GM18907 (cell line): ENCODE results near the gene NEDD9.

Experiments used
- ATAC-seq: cut with Tn5 transposase; IDR thresholded peaks from one replicate; pipeline ENCODE4 v1.9.1; 2021; ENCODE audit warnings: mild to moderate bottlenecking, moderate library complexity; ENCODE audit not compliant: unreplicated experiment

NEDD9 gene

DNA sequence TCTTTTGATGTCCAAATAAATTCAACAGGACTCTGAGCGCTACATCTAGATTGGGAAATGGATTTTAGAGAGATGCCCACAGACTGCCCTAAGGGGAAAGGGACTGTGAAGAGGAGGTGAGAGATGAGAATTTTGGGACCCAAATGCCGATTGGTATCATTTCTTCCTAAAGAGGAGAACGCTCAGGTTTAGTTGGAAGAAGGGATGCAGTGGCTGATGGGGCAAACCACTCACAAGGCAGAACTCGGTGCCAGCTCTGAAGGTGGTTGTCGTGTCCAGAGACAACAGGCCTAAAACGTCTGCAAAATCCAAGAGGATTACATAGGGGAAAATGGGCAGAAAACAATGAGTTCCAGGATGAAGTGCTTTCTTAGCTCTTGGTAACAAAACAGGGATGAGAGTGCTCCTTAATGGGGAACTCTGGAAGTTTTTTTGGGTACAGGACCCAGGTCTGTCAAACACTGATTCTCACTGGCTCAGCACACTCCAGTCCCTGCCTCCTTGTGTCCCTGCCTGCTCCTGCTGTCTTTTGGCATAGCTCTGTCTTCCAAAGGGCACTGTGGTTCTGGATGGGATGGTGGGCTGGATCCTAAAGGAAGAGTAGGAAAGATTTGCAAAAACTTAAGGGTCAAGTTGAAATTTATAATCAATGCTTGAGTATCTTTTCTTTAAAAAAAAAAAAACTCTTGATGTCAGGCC lies 29.0 kb downstream of the NEDD9 start:
- ATAC-seq = no peak

DNA sequence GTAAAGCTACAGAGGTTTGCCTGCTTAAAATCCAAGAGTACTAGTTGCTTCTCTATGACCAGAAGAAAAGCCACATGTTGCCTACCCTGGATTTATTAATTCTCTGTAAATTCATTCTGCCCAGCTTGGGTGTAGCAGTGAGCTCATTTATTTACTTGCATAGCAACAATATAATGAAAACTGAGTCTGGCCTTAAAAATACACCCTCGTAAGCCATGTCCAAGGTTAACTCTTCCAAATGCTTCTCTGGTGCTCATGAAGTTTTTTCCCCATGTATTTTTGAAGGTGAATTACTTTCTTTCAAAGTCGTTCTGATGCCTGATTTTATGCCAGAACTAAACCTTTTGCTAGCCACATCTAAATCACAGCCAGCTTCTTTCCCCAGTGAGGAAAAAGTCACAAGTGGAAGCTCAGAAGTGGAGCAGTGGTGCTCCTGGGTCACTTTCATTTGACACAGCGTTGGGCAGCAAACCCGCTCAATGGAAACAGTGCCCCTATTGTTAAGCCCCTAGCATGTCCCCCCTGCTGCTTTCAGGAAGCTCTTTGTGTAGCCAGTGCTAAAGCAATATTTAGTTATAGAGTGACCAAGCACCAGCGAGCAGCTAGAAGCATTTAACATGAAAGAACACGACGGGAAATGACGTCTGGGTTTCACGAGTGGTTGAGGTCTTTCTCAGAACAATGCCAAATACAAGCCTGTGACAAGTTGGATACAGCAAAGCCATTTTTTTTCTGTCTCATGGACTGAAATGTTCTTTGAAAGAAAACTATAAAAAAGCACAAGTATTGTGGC lies 29.8 kb downstream of the NEDD9 start:
- ATAC-seq = no peak

DNA sequence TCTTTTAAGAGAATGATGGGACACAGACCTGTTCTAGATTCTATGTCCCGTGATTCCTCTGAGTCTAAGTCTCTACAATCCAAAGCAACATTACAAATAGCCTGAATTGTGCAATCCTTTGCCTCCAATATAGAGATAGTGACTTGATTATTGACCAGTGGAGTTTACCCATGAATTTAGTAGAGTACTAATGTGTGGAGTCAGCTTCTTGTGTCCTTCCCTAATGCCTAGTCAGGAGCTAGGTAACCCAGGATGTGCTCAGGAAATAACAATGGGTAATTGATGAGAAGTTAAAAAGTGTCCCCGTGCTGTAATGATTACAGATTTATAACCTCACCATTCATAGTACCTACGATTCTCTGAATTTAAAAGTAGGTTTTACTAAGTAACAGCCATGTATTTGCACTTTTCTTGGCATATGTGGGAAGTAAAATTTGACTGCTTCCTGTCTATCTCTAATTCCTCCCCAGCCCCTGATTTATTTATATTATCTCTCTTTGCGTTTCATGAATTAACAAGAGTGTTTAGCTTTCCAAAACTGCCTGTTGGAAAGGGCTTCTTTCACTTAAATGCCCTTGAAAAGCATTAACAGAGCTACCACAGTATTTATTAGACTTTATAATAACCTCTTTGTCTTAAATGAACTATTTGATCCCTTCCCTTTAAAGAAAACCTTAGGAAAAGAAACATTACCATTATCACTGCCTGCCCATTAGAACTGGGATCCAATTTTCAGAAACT lies 30.5 kb downstream of the NEDD9 start:
- no peak for ATAC-seq

DNA sequence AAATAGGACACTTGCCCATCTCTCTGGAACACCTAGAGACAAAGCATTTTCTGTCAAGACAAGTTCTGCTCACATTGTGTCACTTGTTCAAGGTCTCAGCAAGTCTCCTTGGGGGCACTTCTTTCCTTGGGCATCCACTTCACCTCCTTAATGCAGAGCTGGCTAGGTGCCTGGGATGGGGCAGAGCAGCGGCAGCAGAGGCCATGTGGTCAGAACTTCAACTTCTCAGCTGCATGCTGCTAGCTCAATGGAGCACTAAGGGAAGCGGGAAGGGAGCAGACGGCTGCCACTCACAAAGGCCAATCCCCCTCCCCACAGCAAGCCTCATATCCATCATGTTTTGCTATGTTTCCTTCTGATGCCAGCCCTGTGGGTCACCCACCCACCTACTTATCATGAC lies 31.5 kb downstream of the NEDD9 start:
- ATAC-seq = no peak

DNA sequence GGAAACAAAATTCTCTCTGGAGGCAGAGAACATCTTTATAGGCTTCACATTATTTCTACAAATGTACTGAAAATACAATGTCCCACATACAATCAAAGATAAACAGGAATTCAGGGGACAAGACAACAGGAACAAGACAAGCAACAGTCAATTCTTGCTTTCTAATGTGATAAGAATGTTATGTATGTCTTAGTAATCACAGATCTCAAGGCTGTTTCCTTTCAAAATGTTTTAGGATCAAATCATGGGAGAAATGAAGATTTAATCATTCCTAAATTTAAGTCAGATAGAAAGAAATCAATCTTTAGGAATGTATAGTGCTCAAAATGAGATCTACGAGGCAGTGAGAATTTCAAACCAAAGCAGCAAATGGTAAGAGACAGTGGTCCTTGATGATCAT lies 32.1 kb downstream of the NEDD9 start:
- no peak for ATAC-seq

DNA sequence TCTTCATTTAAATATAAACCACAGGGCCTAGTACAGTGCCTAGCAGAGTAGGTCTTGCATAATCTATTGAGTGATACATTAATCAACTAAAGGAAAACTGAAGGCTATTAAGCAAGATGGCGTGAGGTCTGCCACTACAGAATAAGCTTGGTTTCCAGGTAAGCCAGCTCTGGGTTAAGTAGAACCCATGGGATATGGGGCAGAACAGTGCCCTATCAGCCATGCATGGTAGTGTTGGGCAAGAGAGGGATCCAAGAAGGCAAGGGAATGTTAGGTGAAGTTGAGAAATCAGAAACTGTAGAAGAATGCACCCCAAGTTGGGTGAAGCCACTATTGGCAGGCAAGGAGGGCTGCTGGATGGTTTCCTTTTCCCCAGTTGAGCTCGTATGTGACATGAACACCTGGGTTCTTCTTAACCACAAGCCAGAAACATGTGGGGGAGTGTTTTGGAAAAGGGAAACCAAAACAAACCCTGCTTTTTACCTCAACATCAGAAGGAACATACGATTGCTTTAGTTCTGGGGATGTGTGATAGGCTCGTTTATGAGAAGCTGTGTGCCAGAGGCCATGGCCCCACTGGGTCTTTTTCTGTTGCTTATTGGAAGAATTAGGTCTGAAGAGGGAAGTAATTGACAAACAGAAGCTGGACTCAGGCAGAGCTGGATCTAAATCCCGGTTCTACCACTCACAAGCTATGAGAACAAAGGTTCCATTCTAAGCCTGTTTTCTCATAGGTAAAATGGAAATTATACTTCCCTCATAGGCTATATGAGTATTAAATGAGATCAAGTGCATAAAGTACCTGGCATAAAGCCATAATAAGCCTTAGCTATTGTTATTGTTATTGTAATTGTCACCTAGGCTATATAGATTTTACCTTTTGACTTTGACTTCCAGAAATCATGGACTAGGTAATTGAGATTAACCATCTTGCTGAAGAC lies 33.5 kb downstream of the NEDD9 start:
- no peak for ATAC-seq

DNA sequence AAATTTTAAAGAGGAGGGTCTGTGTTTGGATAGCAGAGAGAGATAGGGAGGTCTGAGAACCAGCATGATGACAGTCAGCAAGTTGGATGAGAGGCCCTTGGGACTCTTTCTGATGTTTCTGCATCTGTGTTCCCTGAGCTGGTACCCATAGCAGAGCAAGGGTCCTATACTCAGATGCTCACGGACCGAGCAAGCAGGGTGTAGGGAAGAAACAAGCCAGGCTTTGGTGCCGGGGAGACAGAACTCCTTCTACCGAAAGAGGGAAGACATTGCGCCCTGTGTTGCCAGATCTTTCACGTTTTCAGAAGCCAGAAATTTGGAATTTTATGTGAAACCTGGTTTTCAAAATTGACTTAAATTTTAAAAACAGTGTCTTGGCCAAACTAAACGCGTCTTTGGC lies 34.6 kb downstream of the NEDD9 start:
- ATAC-seq = no peak

DNA sequence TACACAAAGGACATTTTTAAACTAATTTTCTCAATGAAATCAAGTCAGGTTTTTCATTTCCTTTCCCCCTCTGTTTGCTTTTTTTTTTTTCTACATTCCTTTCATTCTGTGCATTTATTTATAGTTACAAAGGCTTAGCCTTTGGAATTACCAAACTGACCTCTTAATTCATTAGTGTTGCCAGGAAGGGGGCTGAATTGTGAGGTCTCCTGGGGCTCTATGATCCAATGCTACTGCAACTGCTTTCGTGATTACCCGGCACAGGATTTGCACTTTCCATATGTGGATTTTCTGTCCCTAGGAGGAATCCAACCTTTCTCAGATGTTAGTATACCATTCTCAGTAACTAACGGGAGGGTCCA lies 35.3 kb downstream of the NEDD9 start:
- no peak for ATAC-seq

DNA sequence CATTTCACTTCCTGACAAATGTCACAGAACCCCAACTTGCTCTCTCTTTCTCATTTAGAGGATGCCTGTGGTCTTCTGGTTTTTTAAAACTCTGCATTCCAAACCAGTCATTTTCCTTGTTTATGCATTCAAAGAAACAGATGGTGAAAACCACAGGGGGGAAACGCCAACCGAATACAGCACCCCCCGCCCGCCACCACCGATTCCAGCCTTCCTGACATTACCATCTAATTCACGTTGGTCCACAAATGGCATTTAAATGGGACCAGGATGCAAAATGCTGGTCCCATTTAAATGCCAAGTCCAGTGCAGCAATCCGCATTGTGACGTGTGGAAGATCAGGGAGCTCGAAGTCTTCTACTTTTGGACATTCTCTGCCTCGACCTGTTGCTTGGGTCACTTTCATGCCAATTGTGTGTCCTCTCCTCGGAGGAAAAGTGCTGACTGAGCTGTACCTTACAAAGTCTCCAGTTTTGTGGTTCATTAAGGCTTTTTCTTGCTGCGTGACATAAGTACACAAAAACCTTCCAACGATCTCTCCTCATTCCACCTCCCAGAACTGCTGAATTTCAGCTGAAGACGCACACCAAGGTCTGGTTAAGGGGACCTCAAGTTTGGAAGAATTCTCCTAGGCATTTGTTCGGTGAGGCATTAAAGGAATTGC lies 35.8 kb downstream of the NEDD9 start:
- ATAC-seq = no peak

DNA sequence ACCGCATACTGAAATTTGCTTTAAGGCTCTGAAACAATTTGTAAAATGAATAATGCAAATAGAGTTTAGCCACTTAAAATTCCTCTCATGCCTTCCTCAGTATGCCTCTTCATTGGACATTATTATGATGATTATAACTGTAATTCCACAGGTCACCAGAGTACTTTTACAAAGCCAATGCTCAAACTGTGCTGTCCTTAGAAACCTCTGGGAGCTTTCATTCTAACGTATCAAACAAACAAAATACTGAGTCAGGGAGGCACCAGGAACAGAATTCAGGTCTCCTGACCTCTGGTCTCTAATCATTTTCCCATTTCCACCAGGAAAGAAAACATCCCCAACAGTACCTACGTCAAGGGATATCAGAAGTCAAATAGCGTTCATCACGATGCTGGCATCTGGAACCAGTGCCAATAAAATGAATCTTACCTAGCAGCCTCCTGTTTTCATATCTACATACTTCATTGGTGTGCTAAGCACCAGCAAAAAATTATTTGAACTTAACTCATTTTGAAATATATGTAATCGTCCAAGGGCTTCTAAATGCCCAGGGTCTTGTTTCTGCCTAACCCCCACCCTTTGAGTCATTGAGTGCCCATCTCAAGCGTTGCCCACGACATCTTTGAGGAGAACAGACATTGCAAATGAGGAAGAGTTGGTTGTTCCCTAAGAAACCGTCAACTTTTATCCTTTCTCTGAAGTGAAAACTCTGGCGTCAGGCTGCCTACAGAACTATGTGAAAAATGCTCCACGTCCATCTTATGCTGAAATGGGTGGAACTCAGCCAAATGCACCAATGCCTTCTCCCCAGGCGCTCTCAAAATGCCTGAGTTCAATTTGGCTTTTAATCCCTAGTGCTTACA lies 37.9 kb downstream of the NEDD9 start:
- ATAC-seq = no peak

DNA sequence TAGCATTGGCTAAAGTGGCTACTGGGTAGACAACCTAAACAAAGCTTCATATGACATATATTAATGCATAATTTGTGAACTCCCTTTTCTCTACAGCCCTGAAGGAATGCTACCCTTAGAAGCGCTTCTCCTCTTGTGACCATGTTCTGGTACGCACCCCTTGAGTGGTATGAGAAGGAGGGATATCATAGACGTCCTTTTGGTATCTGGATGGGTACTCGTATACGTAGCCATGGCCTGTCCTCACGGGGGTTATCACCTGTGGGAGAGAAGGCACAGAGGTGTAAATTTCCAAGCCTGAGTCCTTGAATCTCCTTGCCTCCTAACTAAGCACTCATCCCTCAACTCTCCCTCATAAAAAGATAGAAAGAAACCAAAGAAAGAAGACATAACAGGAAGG lies 39.0 kb downstream of the NEDD9 start:
- ATAC-seq = no peak

DNA sequence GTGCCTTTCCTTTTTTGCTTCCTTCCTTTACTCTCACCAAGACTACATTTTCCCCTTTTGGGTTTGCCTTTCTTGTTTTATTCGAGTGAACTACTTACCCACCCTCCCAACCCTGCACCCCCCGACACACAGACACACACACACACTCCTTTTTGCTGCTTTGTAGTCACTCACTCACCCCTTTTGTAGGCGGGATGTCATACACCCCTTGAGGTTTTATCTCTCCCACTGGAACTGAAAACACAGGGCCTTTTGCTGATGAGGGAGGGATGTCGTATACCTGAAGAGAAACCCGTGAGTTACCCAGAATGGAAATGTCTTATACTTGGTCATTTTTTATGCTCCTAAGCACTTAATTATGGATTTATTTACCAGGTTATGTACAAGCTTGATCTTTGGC lies 40.3 kb downstream of the NEDD9 start:
- ATAC-seq = no peak

DNA sequence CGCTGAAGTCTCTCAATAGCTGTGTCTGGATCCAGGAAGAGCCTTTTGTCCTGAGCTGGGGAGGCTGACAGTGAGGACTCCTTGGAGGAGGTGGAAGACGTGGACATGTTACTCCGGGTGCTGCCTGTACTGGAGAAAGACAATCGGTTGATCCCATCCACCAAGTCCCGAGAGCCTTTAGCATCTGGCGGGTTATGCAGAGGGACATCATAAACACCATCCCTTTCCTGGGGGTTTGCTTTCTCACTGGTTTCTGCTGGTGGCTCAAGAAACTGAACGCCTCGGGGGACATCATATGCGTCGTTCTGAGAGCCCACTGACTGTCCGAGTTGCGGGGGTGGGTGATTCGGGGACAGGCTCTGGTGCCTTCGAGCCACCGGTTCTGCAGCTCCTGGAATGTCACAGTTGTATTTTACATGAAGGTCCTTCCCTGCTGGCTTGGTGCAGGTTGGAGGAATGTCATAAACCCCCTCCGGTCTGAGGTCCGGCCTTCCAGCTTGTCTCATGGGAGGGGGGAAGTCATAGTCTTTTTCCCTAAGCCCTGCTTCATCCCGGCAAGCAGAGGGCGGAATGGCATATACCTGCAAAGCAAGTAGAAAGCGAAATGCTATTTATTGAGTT lies 41.7 kb downstream of the NEDD9 start:
- ATAC-seq = no peak

DNA sequence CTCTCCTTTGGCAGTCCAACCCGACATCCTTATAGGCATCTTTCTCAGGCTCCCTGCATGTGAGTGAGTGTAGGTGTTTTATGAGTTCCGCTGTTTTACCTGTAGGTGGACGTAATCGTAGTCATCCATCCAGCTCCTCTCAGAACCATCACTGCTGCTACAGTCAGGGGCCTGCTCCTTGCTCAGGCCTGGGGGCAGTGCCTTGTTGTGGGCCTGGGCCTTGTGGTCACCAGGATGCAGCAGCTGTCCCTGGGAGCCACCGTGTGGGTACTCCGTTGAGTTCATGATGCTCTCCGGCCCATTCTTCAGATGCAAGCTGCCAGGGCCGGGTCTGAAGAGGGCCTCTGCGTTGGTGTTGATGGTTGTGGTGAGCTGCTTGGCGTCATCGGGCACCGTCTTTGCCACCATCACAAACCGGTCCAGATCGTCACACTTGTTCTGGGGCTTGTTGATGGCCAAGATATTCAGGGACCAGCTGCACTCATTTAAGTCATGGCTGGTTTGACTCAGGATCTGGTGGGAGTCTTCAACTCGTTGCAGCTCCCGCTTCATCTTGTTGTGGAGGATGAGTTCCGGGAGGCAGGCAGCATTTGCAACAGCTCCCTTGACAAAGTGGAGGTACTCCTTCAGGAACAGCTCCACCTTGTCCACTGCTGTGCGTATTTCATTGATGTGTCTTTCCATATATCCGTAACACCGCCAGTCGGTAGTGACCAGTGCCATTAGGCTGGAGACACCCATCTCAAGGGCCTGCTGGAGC lies 42.4 kb downstream of the NEDD9 start:
- no peak for ATAC-seq

DNA sequence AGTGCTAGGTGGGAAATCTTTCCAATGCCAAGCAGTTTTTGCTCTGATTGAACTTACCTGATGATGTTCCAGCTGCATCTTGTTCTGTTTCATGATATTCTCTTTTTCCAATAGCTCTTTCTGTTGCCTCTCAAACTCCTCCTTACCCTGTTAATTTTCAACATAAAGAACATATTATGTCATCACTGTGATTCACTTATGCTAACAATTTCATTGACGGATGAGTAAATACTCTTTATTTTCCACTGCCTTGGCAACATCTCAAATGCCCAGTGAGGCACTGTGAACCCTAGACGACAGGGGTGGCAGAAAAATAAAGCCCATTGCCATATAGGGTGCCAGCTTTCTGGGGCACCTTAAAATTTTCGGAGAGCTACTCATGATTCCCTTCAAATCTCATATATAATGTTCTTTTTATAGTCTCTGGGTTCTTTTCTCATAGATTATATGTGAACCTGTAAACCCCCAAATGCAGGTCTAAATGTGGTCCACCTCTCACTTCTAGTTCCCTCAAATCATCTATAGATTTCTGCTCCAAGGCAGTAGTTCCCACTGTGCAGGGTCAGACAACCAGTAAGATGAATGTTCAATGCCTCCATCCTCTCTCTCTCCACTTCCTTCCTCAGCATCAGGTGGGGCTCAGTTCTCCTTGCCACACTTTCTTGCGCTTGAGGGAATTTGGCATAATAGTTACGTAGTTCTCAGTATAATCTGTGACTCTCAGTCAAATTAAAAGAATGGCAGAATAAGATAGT lies 44.1 kb downstream of the NEDD9 start:
- no peak for ATAC-seq

DNA sequence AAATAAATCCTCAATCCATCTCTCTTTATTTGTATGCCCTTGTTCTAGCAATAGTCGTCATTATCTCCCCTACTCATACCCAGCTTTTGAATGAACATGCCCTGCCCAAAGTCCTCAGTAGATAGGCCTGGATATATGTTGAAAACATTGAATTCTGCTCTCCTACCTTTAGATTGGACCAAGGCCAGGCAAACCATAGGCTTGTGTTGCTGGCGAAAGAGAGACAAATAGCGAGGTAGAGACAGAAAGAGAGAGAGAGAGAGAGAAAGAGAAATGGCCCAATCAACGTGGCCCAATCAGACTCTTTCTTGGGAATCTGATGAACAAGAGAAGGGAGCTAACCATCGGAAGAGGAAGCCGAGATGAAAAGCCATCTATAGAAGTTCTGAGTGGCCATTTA lies 45.2 kb downstream of the NEDD9 start:
- ATAC-seq = no peak

DNA sequence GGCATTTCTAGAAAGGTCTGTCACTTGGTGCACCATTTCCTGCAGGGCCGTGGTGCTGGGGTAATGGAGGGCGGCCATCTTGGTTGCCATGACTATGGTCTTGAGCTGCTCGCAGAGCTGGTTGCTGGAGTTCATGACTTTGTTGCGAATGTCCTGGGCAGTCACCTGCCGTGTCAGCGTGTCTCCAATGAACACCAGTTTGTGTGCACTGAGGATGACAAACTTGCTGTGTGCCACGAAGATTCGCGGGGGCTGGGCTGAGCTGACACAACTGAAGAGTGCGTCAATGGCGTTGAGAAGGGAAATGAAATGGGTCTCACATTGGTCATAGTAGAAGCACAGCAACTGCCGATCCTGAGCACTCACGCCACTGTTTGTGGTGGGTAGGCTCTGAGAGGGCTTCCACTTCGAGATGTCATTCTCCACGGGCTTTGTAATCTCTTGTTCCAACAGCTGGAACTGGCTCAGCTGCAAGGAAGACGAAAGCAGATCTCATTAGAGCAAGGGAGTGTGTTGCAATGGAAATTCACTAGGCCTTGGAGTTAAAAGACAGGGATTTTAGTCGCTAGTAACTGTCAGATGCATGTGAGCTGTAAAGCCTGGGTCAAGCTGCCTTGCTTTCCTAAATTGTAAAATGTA lies 47.1 kb downstream of the NEDD9 start:
- ATAC-seq = no peak
